HG03457 (cell line): ENCODE results near the gene DPCD.

Experiments
- ATAC-seq: cut with Tn5 transposase; IDR thresholded peaks from one replicate; pipeline ENCODE4 v1.9.1; 2021; ENCODE audit warnings: moderate number of reproducible peaks; ENCODE audit not compliant: unreplicated experiment

The DPCD gene

DNA sequence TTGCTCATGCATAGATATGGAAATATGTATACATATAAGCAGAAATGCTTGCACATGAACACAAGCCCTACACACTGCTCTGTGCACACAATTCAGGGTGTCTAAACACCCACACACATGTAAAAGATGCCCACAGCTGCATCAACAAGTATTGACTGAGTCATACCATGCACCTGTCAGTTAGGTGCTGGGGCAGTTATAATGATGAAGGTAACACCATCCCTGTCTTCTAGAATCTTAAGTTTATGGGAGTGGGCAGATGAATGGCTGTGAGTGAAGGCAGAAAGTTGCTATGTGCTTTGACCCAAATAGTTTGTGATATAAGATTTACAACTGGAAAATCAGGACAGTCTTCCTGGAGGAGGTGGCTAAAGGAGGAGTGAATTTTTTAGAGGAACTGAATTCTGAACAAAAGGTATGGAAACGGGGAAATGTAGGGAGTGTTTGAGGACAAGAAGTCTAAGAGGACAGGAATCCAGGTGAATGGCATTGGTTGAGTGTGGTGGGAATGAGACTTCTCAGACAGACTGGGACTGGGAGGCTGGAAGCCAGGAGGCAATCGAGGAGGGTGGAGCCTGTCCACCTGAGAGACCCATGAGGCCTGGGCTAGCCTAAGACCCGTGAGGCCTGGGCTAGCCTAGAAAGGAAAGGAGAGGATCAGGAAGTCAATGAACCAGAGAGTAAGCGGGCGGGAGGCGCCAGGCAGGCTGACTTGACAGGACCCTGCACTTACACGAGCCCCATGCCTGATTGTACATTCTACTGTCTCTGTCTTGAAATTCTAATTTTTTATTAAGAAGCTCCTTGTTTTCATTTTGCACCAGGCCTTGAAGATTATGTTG, 20.7 kb upstream of the DPCD start:
- ATAC-seq: no peak

DNA sequence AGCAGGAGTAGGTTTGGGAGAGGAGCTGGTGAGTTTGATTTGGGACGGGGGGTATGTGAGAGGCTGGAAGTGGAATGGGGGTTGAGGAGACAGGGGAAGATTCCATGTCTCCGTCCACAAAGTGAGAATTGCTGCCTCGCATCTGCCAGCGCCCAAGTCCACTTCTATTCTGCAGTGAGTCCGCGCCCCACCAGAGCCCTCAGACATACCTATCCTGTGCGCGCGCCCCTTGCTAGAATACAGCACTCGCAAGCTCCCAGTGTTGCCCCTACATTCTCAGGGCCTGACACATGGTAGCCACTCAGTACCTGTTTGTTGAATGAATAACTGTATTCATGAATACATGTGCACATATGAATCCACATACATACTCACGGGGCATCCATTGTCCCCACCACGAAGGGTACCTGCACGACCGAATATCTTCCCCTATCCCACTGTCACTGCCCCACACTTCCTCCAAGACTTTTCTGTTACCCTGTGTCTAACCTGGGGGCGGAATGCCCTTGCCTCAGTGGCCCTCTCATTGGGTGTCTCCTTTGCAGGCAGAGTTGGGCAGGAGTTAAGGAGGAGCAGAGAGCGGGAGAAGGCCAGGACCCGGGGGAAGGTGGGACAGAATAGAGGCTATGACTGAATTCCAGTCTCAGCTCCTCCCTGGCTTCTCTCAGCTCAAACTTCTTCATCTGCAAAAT, 19.9 kb upstream of the DPCD start:
- no peak for ATAC-seq

DNA sequence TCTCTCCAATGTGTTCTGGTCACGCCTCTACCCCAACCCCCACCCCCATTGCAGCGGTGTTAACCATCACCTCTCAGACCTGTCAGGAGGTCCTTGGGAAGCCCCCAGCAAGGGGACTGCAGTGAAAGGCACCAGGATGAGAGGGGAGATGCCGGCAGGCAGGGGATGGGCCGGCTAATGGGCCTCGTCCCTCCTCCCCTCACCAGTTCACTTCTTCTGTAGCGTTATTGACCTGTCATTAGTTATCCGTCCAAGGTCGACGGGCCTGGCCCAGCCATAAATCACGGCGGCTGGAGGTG, 18.8 kb upstream of the DPCD start:
- ATAC-seq: no peak

DNA sequence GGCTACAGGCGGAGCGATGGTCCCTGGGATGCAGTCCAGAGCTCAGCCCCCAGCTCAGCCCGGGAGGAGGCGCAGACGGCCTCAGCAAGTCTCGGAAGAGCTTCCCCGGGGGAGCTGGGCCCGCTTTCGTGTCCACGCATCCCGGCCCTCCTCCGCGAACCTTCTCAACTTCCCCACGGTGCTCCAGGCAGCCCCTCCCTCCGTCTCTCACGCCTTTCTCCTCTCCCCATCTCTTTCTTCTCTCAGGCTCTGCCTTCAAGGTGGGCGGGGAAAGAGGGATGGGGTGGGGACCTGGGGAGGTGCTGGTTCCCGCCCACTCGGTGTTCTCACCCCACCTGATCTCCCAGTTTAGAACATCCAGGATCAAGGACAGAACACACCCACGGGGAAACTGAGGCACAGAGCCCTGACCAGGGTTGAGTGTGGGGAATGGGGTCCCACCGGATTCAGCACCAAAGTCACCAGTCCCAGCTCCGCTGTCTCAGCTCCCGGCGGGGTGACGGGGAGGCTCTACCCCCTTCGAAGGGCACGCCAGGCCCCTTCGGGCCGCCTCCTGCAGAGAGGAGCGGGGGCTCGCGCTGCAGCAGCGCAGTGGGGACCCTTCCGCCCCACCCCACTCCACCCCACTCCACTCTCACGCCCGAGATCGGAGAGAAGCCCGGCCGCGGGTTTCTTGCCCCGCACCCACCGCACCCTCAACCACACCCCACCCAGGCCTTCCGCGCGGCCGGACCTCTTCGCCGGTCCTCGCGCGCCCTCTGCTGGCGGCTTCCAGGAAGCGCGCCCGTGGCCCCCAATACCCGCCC, 18.3 kb upstream of the DPCD start:
- no peak for ATAC-seq

DNA sequence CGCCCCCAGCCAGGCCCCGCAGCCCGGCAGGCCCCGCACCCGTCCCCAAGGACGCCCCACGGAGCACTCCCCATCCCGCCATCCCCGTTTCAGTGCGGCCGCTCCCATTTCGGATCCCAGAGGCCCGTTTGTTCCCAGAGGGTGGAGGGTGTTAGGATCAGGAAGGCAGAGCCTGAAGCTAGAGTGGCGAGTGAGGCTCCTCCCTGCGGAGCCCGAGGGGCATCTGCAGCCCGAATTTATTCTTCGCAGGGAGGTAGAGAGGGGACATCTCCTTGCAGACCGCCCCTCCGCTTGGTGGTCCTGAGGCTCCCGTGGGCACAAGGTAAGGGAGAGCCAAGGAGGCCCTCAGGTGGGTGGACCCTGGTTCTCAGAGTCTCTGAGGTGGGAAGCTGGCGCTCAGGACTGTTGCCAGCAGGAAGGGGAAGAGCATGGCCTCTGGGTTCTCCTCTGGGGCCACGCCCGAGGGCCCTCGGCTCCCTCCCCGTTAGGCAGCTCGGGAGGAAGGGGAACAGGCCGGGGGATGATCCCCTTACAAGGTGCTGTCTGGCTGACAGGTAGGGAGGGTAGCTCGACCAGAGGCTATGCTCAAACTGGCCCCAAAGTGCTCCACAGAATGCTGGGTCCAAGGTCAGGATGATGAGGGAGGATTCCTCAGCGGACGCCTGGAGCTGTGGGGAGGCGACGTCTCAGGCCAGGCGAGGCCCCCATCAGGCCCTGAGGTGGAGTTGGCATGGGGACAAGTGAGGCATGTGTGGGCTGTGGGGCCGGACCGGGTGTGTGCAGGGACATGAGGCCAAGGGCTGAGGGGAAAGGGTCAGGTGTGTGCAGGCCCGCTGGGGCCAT, 17.5 kb upstream of the DPCD start:
- no peak for ATAC-seq

DNA sequence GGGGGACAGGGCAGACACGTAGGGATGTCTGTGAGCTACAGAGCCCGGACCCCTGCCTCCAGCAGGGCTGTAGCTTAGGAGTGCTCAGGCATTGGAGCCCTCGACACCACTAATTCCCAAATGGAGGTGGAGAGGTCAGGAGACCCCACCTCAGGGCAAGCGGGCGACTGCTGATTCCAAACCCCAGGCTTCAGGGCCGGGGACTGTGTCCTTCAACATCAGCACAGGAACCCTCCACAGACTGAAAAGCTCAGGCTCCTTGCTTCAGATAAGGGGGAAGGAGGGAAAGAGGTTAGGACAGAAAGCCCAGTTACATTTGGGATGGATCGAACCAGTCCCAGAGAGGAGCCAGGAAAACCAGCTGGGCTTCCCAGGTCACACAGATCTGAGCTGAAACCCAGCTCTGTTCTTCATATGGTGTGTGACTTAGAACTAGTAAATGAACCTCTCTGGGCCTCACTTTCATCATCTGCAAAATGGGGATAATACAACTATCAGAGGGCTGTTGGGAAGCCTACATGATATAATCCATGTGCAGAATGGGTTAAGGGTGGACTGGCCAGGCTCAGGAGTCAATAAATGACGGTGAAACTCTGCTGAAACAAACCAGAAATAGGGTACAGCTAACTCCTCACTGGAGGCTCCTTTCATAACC, 16.7 kb upstream of the DPCD start:
- ATAC-seq: no peak

DNA sequence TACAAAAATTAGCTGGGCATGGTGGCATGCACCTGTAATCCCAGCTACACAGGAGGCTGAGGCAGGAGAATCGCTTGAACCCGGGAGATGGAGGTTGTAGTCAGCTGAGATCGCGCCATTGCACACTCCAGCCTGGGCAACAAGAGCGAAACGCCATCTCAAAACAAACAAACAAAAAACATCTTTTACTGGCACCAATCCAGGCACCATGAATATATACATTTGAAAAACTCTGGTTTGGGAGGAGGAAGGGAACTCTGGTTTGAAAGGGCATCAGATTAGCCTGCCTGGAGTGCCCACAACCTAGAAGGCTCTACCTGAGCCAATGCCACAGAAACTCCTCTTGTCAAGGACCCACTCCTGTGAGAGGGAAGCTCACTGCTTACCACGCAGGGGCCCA, 16.0 kb upstream of the DPCD start:
- ATAC-seq: no peak

DNA sequence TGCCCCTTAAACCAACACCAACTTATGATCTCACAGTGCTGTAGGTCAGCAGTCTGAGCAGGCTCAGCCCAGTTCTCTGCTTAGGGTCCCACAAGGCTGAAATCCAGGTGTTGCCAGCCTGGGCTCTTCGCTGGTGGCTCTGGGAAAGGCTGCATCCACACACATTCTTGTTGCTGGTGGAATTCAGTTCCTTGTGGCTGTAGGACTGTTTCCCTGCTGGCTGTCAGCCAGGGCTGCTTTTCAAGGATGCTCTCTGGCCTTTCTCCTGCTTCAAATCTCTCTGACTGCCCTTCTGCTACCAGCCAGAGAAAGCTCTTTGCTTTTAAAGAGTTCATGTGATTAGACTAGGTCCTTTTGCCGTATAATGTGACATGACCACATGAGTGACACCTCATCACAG, 15.3 kb upstream of the DPCD start:
- no peak for ATAC-seq

DNA sequence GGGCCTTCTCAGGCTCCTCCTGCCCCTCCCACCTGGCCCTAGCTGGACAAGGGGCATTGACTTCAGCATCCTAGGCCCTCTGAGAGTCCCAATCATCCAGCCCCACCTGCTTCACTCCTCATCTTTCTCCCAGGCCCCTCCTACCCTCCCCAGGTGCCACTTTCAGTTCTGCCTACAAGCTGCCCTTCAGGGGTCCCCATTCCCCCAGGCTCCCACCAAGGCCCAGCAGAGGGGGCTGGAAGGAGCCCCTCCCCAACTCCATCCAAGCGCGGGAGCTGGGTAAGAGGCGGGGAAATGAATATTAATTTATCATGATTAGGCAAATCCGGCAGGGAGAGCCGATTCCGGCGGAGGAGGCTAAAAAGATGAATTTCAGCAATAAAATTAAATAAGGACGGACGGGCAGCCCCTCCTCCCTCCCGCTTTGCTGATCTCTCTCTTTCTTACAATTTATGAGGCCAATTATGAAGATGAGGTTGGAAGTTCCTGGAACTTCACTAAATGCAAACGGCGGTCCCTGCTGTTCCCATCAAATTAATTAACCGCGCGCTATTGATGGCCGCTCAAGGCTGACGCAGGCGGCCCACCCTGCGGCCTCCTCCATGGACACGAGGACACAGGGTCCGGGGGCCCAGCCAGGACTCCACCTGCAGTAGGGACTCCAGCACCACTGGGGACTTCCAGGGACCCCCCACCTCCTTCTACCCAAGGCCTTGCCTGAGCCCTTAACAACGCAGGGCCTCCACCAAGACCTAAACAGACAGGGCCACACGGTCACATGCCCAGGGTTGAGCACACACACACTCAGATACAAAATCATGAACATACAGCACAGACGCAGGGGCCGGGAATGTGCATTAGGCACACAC, 14.0 kb upstream of the DPCD start:
- no peak for ATAC-seq

DNA sequence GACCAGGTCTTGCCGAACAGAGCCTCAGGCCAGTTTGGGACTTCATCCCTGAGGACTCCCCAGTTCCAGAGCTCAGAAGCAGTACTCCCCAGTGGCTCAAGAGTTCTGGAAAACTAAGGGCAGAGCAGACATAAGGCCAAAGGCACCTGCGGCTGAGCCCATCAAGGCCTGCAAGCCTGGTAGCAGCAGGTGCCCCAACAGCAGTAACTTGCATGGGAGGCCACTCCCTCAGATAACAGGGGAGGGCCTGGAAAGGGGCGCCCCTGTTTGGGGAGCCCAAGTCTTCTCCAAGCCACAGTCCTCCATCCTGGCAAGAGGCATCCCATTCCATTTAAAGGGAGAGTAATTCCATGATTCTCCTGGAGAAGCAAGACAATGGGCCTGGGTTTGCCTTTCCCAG, 13.0 kb upstream of the DPCD start:
- ATAC-seq: no peak

DNA sequence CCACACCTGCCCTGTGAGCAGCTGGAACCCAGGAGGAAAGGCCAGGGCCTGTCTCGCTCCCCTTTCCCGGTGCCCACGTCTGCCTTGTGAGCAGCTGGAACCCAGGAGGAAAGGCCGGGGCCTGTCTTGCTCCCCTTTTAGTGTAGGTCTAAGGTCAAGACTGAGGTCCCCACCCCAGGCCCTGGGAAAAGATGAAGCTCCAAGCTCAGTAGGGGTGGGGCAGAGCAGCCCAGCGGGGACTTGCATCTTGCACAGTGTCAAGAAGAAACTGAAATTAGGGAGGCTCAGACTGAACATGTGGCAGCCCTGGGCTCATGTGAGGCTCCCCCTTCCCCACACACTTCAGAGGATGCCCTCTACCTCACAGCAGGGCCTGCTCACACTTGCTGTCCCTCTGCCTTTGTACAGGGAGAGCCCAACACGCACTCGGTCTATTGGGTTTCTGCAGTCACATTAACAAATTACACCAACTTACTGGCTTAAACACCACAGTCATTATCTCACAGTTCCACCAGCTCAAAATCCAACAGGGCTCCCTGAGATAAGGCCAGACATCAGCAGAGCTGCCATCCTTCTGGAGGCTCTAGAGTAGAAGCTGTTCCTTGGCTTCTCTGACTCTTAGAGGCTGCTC, 12.4 kb upstream of the DPCD start:
- ATAC-seq: no peak

DNA sequence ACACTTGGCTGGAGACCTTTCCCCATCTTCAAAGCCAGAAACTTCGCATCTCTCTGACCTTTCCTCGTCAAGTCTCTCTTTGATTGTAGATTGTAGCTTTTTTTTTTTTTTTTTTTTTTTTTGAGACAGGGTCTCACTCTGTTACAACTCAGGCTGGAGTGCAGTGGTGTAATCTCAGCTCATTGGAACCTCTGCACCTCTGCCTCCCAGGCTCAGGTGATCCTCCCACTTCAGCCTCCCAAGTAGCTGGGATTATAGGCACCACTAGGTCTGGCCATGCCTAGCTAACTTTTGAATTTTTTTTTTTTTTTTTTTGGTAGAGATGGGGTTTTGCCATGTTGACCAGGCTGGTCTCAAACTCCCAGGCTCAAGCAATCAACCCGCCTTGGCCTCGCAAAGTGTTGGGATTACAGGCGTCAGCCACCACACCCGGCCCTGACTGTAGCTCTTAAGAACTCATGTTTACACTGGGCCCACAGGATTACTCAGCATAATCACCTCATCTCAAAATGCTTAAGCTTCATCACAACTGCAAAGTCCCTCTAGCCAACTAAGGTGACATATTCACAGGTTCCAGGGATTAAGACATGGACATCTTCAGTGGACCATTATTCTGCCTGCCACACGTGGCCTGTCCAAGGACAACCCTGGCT, 11.8 kb upstream of the DPCD start:
- no peak for ATAC-seq

DNA sequence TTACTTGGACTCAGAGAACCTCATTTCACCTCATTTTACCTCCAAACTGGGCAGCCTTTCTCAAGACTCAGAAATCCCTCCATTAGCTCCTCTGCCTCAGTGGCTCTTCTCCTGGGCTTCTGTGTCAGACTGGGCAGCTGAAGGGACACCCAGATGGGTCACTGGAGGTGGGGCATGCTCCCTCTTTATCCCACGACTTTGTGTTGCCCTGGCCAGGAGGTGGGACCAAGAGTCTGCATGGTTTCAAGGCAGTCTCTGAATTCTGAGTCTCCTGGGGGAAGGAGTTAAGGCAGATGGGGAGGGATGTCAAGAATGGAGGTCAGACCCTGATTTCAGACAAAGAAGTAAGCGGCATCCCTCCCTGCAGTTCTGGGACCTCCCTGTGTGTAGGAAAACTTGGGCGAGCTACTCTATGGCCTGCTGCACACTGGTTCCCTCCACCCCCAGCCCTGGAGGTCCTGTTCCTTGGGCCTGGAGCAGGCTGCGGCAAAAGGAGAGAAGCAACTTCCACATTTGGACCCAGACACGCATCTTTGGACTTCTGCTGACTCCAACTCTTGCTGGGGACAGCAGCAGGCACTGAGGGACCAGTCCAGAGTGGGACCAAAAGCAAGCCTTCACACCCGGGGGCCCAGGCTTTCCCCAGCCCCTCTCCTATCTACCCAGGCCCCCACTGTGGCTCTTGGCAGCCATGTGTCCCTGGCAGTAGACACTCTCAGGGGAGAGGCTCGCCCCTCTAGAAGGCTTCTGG, 10.8 kb upstream of the DPCD start:
- no peak for ATAC-seq

DNA sequence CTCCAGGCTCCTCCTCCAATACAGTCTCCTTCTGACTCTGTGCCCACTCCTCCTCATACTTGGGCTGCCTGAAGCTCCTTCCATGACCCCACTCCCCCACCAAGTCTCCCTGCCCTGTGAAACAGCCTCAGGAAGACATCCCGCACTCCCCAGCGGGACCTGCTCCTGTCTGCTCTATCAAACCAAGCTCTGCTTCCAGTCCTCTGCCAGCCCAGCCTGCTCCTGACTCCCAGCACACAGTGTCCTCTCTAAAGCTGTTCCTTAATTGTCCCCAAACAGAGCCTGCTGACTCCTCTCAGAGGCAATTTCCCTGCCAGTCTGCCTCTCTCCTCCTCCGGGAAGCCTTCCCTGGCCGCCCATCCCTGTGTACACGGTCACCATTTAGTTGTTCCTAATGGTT, 9.9 kb upstream of the DPCD start:
- no peak for ATAC-seq

DNA sequence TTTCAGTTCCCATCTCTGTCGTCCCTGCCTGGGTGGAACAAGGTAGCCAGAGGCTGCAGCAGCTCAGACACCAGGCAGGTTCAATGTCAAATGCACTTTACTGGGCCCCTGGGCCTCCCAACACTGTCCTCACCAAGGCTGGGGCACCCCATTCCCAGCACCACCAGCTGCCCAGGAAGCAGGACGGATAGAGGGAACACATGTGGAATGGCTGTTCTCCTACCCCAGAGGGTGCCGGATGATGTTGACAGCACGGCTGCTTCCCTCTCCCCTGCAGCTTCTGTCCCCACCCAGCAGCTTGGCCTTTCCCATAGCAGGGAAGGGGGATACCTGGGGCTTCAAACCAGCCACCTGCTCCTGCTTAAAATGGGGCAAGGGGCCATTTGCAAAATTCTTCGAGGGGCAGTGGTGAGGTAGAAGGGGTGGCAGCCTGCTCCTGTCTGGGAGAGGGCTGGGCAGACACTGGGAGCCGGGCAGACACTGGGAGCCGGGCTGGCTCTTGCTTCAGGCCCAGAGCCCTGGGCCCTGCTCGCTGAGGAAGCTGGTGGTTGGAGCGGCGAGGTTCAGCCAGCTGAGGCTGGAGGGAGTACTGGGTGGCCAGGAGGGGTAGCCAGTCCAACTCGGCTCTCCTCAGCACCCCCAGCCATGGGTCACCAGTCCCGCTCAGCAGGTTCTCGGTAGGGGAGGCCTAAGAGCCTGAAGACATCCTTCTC, 9.2 kb upstream of the DPCD start:
- no peak for ATAC-seq

DNA sequence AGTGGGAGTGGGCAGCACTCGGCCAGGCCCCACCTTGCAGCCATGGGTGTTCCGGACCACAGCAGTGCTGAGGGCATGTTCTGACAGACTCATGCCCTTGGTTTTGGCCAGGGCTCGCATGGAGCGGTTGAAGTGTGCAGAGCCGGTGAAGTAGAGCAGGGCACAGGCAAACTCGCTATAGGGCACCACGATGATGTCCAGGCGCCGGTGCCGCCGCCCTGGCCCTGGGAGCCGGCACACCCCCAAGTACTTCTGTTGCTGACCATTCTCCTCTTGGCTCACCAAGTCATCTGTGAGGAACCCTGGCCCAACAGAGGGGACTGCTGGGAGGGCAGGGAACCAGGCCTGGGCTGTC, 8.6 kb upstream of the DPCD start:
- ATAC-seq: no peak
